Left lung (tissue), 10 donors: ENCODE data around the gene CUX1. TPM values are rescaled to one million over a fixed set of nuclear protein-coding genes. Genes with fewer than 3 reads are reported as not detected.
A peak's percentile ranks its signal among the peaks of the same experiment; 100 is the strongest.

ENCODE experiments used
- ATAC-seq: fragments of 200-7000 bp; cut with Tn5 transposase; one replicate; pipeline ENCODE4 v1.9.1; 2020; ENCODE audit warnings: moderate library complexity
- DNase-seq, 4 donors: peaks; one replicate each; pipeline ENCODE4 v3.0.0-alpha.2; 2013 to 2020
- H3K27ac ChIP-seq, 2 donors: fragments of 200-600 bp; sonication (generic) in 1 of 2; one replicate each; pipeline versions ENCODE4 v1.5.0 to v1.8.0; 2020 to 2021
- H3K27me3 ChIP-seq, 2 donors: fragments of 200-600 bp; sonication (generic) in 1 of 2; one replicate each; pipeline versions ENCODE4 v1.5.0 to v1.8.0; 2020 to 2021
- H3K36me3 ChIP-seq, 2 donors: fragments of 200-600 bp; sonication (generic) in 1 of 2; one replicate each; pipeline versions ENCODE4 v1.5.0 to v1.8.0; 2020 to 2021
- H3K4me1 ChIP-seq, 2 donors: fragments of 200-600 bp; one replicate each; pipeline ENCODE4 v1.8.0; 2021
- H3K4me3 ChIP-seq, 2 donors: fragments of 200-600 bp; sonication (generic) in 1 of 2; one replicate each; pipeline versions ENCODE4 v1.5.0 to v1.8.0; 2020 to 2021; ENCODE audit warnings: mild to moderate bottlenecking in 1 of 2
- H3K9me3 ChIP-seq, 2 donors: fragments of 200-600 bp; sonication (generic) in 1 of 2; one replicate each; pipeline versions ENCODE4 v1.5.0 to v1.8.0; 2020 to 2021
- CTCF ChIP-seq, 2 donors: fragments of 200-600 bp; sonication (generic) in 1 of 2; IDR thresholded peaks; one replicate each; pipeline versions ENCODE4 v1.5.0 to v1.8.0; 2021; ENCODE audit warnings: antibody characterized with exemption in 2 of 2
- intact Hi-C, 2 donors: fragments of 100-400 bp; cut with DNase I; formaldehyde crosslinking; loops; one replicate each; pipeline versions ENCODE4 v1.11.2 to v1.14.2; 2022
- polyA plus RNA-seq, 6 donors: library from polyadenylated mRNA; unstranded; fragments of 120-200 nt; gene quantifications; one replicate each; pipeline ENCODE4 v1.2.1, GENCODE V29; 2013; ENCODE audit not compliant: insufficient read length in 6 of 6
- total RNA-seq, 2 donors: library from RNA; stranded (reverse); fragmentation: NEBNext Ultra II Directional; extraction: Animal tissue kit (Norgen Biotek cat#: 25700); gene quantifications; one replicate each; pipeline ENCODE4 v1.2.1, GENCODE V29; 2021
- donor health status: DM: no; HTN: yes; CAD: no.
- donor health status: DM: no; HTN: no; CAD: no.

Gene CUX1
- total and polyA plus RNA-seq, 8 donors: 86.4 to 157 (median 96.4) TPM

DNA sequence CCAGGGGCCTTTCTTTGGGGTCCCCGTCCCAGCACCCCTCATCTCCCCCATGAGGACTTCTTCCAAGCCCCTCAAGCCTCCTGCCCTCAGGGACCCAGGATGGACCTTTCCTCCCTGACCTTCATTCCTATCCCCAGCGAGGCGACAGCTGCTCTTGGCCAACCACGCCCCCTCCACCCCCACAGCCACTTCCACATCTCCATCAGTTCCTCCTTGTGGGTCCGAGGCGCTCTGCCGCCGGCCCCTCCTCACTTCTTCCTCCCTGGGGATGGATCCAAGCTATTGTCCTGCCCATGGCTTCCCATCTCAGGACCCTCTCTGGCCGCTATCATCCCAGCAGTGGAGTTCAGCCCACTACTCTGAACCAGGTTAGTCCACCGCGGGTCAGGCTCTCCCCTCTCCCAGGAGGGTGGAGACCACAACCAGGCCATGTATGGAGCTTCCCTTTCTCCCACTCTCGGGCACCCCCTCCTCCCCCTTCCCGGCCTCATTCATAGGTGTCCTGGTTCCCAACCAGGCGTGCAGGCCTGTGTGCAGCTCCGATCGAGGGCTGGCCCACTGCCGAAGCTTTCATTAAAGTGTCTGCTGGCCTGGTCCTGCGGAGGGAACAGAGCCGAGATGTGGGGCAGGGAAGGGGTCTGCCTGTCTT is 467.6 kb downstream of the CUX1 start:
- intact Hi-C loops: no loop called here
- DNase-seq (peak in 3 of 4 donors; percentile 16 to 94 (median 85)), ATAC-seq (peak; percentile 5)
- Histone ChIP-seq H3K27me3 (peaks cover 0 to 13% of the 10 kb centered on the region in 2 donors), H3K36me3 (no peaks in the 10 kb centered on the region), H3K27ac (peak overlapping the region; percentile 87 to 95), H3K9me3 (no peaks in the 10 kb centered on the region), H3K4me3 (peak overlapping the region; percentile 9 to 85), H3K4me1 (peaks cover 4 to 45% of the 10 kb centered on the region in 2 donors)
- no peak for TF ChIP-seq CTCF (IDR thresholded peaks at IDR 0.05)

DNA sequence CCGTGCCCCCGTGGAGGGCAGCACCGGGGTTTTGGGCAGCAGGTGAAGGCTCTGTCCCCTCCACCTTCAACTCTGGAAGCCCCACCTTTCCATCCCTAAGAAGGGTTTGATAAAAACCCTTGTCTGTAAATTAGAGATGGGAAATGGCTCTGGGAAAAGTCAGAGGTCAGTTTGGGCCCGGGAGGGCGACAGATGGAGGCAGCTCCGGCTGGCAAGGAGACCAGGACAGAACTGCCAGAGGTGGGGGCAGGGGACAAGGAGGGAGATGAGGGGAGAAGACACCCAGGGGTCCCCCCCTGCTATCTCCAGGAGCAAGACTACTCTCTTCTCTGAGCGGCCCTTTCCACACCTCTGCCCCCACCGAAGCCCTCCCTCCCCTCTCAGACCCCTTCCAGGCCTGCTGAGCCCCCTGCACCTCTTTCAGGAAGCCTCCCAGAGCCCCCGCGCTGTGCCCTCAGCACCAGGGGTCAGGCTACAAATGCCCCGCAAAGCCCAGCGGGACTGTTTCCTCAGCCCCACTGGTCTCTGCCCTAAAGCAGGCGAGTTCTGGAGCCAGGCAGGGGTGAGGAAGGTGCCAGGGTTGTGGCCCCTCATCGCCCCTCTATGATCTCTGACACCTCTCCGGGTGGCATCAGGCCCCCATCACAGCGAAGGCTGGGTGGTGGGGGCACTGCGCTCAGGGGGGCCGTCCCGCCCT is 468.3 kb downstream of the CUX1 start:
- Histone ChIP-seq H3K9me3 (no peaks in the 10 kb centered on the region), H3K36me3 (no peaks in the 10 kb centered on the region), H3K27me3 (peaks cover 0 to 13% of the 10 kb centered on the region in 2 donors), H3K27ac (peak overlapping the region; percentile 87 to 95), H3K4me1 (peaks cover 4 to 45% of the 10 kb centered on the region in 2 donors), H3K4me3 (peak overlapping the region; percentile 85)
- DNase-seq: no peak
- no peak for TF ChIP-seq CTCF (IDR thresholded peaks at IDR 0.05)
- no peak for ATAC-seq
- intact Hi-C loops: no loop called here

DNA sequence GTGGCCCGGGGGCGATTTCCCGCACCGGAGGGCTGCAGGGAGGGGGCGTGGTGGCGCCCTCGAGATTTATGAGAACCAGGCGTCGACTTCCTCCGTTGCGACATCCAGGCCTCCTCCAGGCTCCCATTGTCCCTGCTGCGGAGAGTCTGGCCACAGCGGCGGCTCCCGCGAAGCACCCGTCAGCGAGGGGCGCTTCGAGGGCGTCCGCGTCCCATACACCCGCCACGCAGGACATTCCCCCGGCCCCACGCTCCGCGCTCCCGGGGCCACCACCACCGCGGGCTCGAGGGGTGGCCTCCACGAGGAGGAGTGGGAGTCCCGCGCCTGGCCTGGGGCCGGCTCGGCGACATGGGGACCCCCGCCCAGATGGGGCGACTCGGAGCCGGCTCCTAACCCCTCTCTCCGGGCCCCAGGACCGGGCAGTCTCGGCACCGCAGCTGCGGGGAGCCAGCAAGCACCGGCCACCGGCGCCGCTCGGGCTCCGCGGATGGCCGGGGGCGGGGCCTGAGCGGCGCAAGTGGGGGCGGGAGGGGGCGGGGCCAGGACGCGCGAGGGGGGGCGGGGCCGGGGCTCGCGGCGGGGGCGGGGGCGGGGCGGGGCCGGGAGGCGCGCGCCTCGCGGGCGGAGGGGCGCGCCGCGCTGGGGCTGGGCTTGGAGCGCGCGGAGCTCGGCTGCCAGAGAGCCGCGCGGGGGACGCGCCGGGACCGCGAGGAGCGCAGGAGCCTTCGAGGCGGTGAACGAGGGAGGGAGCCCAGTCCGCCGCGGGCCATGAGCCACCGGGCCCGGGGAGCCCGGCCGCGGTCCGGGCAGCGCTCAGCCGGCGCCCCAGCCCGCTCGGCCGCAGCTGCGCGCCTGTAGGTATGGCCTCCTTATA is 469.0 kb downstream of the CUX1 start, which contains the start of gene SH2B2:
Gene SH2B2, plus strand, starts transcription at position 632 of the 874 bp plus-strand sequence. CDS start 13,683 bp downstream, outside the sequence.
- H3K27me3 ChIP-seq: peaks cover 0 to 13% of the 10 kb centered on the region in 2 donors
- no peaks in the 10 kb centered on the region for H3K36me3 ChIP-seq
- DNase-seq (peak; percentile 73 to 92 (median 86)), ATAC-seq (peak; percentile 80)
- peak within 1 kb of the TSS; percentile 85 for H3K4me3 ChIP-seq
- H3K9me3 ChIP-seq: no peaks in the 10 kb centered on the region
- no peak for TF ChIP-seq CTCF (IDR thresholded peaks at IDR 0.05)
- H3K27ac ChIP-seq: peak within 1 kb of the TSS; percentile 87 to 95
- intact Hi-C loops: no loop called here
- H3K4me1 ChIP-seq: peaks cover 4 to 45% of the 10 kb centered on the region in 2 donors

DNA sequence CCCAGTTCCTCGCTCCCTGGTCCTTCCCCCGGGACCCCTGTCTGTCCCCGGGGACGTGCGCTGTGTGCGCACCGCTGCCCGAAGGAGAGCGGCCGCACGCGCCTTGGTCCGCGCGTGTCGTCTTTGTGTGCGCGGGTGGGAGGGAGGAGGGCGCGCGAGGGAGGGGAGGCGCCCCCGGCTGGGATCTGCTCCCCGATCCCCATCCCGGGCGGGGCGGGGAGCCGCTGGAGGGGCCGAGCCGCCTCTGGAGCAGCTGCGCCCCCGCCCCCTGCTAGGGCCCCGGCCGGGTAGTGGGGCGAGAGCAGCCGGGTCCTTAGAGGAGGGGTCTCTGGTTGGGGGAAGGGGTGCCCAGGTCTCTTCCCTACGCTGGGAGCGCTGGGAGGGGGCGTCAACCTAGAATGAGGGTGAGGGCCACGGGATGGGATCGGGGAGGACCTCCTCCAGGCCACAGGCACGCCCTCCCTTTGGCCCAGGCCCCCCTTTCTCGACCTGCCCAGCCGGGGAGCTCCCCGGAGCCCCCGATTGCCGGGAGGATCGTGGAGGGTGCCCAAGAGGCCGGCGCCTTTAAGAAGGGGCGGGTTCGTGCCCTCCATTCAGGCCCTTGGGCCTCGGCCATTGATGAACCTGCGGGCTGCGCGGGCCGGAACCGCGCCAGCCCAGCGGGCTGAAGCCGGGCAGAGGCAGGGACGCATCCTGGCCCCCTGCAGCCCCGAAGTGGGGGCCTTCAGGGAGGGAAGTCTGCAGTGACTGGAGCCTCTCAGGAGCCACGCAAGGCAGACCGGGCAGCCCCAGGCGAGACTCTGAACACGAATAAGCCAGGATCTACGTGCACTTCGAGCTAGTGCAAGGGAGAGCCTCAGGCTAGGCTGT is 469.9 kb downstream of the CUX1 start:
- no peak for TF ChIP-seq CTCF (IDR thresholded peaks at IDR 0.05)
- H3K4me1 ChIP-seq: peaks cover 4 to 45% of the 10 kb centered on the region in 2 donors
- H3K9me3 ChIP-seq: no peaks in the 10 kb centered on the region
- peak overlapping the region in 1 of 2 donors; percentile 39 for H3K27ac ChIP-seq
- H3K27me3 ChIP-seq: peaks cover 0 to 13% of the 10 kb centered on the region in 2 donors
- H3K4me3 ChIP-seq: peak overlapping the region; percentile 81 to 85
- ATAC-seq (peak; percentile 53), DNase-seq (peak in 2 of 4 donors; percentile 24 to 88)
- intact Hi-C loops: no loop called here
- H3K36me3 ChIP-seq: no peaks in the 10 kb centered on the region
